HEK293 (cell line): ENCODE measurements around the gene ALOXE3.

Experiments used
- GLI2 ChIP-seq: fragments of 450-650 bp; formaldehyde crosslinking; IDR thresholded peaks from 2 replicates; pipeline ENCODE4; 2017; ENCODE audit warnings: missing biosample characterization, missing genetic modification characterization, low read depth, borderline replicate concordance
- HOXA7 ChIP-seq: sonication (generic); formaldehyde crosslinking; IDR thresholded peaks from 2 replicates; pipeline ENCODE4 v1.8.1; 2022; ENCODE audit warnings: missing genetic modification reagents, borderline replicate concordance
- HOXD13 ChIP-seq: sonication (generic); formaldehyde crosslinking; IDR thresholded peaks from 2 replicates; pipeline ENCODE4 v1.8.0; 2022; ENCODE audit warnings: missing genetic modification reagents, borderline replicate concordance
- PRDM1 ChIP-seq: fragments of 450-650 bp; formaldehyde crosslinking; IDR thresholded peaks from 2 replicates; pipeline ENCODE4; 2016; ENCODE audit warnings: missing biosample characterization, missing genetic modification characterization
- SP3 ChIP-seq: fragments of 450-650 bp; formaldehyde crosslinking; IDR thresholded peaks from 2 replicates; pipeline ENCODE4 v1.5.1; 2016; ENCODE audit warnings: missing biosample characterization, missing genetic modification characterization
- ZBTB10 ChIP-seq: fragments of 450-650 bp; formaldehyde crosslinking; IDR thresholded peaks from 2 replicates; pipeline ENCODE4 v1.5.1; 2016; ENCODE audit warnings: missing biosample characterization, missing genetic modification characterization
- ZBTB48 ChIP-seq: fragments of 450-650 bp; formaldehyde crosslinking; IDR thresholded peaks from 2 replicates; pipeline ENCODE4 v1.5.1; 2016; ENCODE audit warnings: missing biosample characterization, missing genetic modification characterization
- ZBTB8A ChIP-seq: fragments of 450-650 bp; formaldehyde crosslinking; IDR thresholded peaks from 2 replicates; pipeline ENCODE4 v1.5.1; 2016; ENCODE audit warnings: missing biosample characterization, missing genetic modification characterization
- ZFHX2 ChIP-seq: fragments of 450-650 bp; formaldehyde crosslinking; conservative IDR thresholded peaks from 2 replicates; pipeline ENCODE4 v1.5.1; 2016; ENCODE audit warnings: missing biosample characterization, missing genetic modification characterization
- ZFP37 ChIP-seq: fragments of 450-650 bp; formaldehyde crosslinking; IDR thresholded peaks from 2 replicates; pipeline ENCODE4 v1.5.1; 2016; ENCODE audit warnings: missing biosample characterization, missing genetic modification characterization
- ZNF211 ChIP-seq: fragments of 450-650 bp; formaldehyde crosslinking; IDR thresholded peaks from 2 replicates; pipeline ENCODE4 v1.5.1; 2016; ENCODE audit warnings: low read depth, missing biosample characterization, missing genetic modification characterization
- ZNF223 ChIP-seq: fragments of 450-650 bp; formaldehyde crosslinking; IDR thresholded peaks from 2 replicates; pipeline ENCODE4 v1.5.1; 2016; ENCODE audit warnings: missing biosample characterization, missing genetic modification characterization
- ZNF239 ChIP-seq: fragments of 450-650 bp; formaldehyde crosslinking; IDR thresholded peaks from 2 replicates; pipeline ENCODE4 v1.5.1; 2016; ENCODE audit warnings: missing biosample characterization, missing genetic modification characterization
- ZNF26 ChIP-seq: fragments of 450-650 bp; formaldehyde crosslinking; IDR thresholded peaks from 2 replicates; pipeline ENCODE4 v1.5.1; 2016; ENCODE audit warnings: missing biosample characterization, missing genetic modification characterization
- ZNF394 ChIP-seq: fragments of 450-650 bp; formaldehyde crosslinking; IDR thresholded peaks from 2 replicates; pipeline ENCODE4 v1.5.1; 2016; ENCODE audit warnings: missing biosample characterization, missing genetic modification characterization, mild to moderate bottlenecking, moderate library complexity, borderline replicate concordance
- ZNF501 ChIP-seq: fragments of 450-650 bp; formaldehyde crosslinking; IDR thresholded peaks from 2 replicates; pipeline ENCODE4 v1.5.1; 2016; ENCODE audit warnings: missing biosample characterization, missing genetic modification characterization
- ZNF521 ChIP-seq: fragments of 450-650 bp; formaldehyde crosslinking; IDR thresholded peaks from 2 replicates; pipeline ENCODE4 v1.5.1; 2017; ENCODE audit warnings: missing biosample characterization, mild to moderate bottlenecking, missing genetic modification characterization
- ZNF555 ChIP-seq: fragments of 450-650 bp; formaldehyde crosslinking; conservative IDR thresholded peaks from 2 replicates; pipeline ENCODE4 v1.5.1; 2017; ENCODE audit warnings: missing biosample characterization, mild to moderate bottlenecking, missing genetic modification characterization, inconsistent platforms
- ZNF660 ChIP-seq: fragments of 450-650 bp; IDR thresholded peaks from 2 replicates; pipeline ENCODE4 v1.5.1; 2018; ENCODE audit warnings: missing biosample characterization, mild to moderate bottlenecking, missing genetic modification characterization
- ZNF768 ChIP-seq: fragments of 450-650 bp; formaldehyde crosslinking; IDR thresholded peaks from 2 replicates; pipeline ENCODE4 v1.5.1; 2018; ENCODE audit warnings: missing biosample characterization, mild to moderate bottlenecking, missing genetic modification characterization
- ZNF777 ChIP-seq: fragments of 450-650 bp; formaldehyde crosslinking; IDR thresholded peaks from 2 replicates; pipeline ENCODE4 v1.5.1; 2017; ENCODE audit warnings: missing biosample characterization, missing genetic modification characterization, borderline replicate concordance
- TF ChIP-seq, protein P1 (sequence below): fragments of 450-650 bp; formaldehyde crosslinking; IDR thresholded peaks from 2 replicates; pipeline ENCODE4 v1.5.1; 2016; ENCODE audit warnings: missing biosample characterization, missing genetic modification characterization
- TF ChIP-seq, protein P2 (sequence below): fragments of 450-650 bp; formaldehyde crosslinking; IDR thresholded peaks from 2 replicates; pipeline ENCODE4 v1.5.1; 2017; ENCODE audit warnings: missing biosample characterization, missing genetic modification characterization
- TF ChIP-seq, protein P3 (sequence below): fragments of 450-650 bp; formaldehyde crosslinking; IDR thresholded peaks from 2 replicates; pipeline ENCODE4 v1.5.1; 2016; ENCODE audit warnings: missing biosample characterization, missing genetic modification characterization, borderline replicate concordance

The ALOXE3 gene

DNA sequence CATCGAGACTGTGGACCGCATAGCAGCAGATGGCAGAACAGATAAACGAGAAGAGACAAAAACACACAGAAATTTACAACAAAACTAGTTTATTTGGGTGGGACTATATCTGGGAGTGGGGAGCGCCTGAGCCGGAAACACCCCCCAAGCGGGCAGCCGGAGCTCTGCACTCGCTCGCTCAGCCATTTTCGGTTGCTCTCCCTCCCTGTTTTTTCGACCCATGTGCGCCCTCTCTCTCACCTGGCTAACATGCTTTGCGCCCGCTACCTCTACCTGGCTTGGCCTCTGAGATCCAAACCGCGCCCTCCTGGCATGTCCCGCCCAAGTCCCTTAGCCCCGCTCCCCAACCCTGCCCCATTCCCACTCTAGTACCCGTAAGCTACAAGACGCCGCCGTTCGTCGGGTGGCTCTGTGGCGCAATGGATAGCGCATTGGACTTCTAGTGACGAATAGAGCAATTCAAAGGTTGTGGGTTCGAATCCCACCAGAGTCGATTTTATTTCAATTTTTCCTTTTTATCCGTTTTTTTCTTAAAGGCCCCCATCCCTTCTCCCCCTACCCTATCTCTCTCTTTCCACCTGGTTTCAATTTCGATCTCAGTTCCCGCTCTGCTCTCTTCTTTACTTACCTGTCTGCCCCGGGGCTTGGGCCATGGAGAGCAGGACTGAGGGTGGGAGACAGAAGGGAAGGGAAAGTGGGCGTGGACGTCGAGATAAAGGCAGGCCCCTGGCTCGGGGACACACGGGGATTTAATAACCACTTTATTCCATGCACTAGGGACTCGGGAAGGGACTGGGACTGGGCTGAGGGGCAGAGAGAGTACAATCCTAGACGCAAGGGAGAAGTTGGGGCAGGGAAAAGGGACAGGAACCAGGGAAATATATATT, 2.4 kb upstream of the ALOXE3 start (continued):
- TF ChIP-seq, protein P1, sequence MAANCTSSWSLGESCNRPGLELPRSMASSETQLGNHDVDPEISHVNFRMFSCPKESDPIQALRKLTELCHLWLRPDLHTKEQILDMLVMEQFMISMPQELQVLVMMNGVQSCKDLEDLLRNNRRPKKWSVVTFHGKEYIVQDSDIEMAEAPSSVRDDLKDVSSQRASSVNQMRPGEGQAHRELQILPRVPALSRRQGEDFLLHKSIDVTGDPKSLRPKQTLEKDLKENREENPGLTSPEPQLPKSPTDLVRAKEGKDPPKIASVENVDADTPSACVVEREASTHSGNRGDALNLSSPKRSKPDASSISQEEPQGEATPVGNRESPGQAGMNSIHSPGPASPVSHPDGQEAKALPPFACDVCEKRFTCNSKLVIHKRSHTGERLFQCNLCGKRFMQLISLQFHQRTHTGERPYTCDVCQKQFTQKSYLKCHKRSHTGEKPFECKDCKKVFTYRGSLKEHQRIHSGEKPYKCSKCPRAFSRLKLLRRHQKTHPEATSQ = 0 out of 2 replicates have a peak, but pooled peaks have one; percentile 17
- no peak for TF ChIP-seq ZNF211 (tag by site-specific recombination)
- peak; percentile 69; the same call in 1 of the 2 replicates for TF ChIP-seq PRDM1 (tag by site-specific recombination)
- TF ChIP-seq GLI2 (tag by site-specific recombination) = no peak
- no peak for TF ChIP-seq ZNF26
- TF ChIP-seq, protein P2, sequence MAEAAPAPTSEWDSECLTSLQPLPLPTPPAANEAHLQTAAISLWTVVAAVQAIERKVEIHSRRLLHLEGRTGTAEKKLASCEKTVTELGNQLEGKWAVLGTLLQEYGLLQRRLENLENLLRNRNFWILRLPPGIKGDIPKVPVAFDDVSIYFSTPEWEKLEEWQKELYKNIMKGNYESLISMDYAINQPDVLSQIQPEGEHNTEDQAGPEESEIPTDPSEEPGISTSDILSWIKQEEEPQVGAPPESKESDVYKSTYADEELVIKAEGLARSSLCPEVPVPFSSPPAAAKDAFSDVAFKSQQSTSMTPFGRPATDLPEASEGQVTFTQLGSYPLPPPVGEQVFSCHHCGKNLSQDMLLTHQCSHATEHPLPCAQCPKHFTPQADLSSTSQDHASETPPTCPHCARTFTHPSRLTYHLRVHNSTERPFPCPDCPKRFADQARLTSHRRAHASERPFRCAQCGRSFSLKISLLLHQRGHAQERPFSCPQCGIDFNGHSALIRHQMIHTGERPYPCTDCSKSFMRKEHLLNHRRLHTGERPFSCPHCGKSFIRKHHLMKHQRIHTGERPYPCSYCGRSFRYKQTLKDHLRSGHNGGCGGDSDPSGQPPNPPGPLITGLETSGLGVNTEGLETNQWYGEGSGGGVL = no peak
- peak; percentile 91 for TF ChIP-seq ZBTB8A (tag by site-specific recombination)
- TF ChIP-seq ZNF660 = peak; percentile 75
- TF ChIP-seq ZNF394 = peak; percentile 63; the same call in 1 of the 2 replicates
- 0 out of 2 replicates have a peak, but pooled peaks have one; percentile 23 for TF ChIP-seq HOXD13
- TF ChIP-seq ZNF239 (tag by site-specific recombination) = no peak
- no peak for TF ChIP-seq ZNF555 (tag by site-specific recombination)
- peak; percentile 35 for TF ChIP-seq ZFP37 (tag by site-specific recombination)
- TF ChIP-seq, protein P3, sequence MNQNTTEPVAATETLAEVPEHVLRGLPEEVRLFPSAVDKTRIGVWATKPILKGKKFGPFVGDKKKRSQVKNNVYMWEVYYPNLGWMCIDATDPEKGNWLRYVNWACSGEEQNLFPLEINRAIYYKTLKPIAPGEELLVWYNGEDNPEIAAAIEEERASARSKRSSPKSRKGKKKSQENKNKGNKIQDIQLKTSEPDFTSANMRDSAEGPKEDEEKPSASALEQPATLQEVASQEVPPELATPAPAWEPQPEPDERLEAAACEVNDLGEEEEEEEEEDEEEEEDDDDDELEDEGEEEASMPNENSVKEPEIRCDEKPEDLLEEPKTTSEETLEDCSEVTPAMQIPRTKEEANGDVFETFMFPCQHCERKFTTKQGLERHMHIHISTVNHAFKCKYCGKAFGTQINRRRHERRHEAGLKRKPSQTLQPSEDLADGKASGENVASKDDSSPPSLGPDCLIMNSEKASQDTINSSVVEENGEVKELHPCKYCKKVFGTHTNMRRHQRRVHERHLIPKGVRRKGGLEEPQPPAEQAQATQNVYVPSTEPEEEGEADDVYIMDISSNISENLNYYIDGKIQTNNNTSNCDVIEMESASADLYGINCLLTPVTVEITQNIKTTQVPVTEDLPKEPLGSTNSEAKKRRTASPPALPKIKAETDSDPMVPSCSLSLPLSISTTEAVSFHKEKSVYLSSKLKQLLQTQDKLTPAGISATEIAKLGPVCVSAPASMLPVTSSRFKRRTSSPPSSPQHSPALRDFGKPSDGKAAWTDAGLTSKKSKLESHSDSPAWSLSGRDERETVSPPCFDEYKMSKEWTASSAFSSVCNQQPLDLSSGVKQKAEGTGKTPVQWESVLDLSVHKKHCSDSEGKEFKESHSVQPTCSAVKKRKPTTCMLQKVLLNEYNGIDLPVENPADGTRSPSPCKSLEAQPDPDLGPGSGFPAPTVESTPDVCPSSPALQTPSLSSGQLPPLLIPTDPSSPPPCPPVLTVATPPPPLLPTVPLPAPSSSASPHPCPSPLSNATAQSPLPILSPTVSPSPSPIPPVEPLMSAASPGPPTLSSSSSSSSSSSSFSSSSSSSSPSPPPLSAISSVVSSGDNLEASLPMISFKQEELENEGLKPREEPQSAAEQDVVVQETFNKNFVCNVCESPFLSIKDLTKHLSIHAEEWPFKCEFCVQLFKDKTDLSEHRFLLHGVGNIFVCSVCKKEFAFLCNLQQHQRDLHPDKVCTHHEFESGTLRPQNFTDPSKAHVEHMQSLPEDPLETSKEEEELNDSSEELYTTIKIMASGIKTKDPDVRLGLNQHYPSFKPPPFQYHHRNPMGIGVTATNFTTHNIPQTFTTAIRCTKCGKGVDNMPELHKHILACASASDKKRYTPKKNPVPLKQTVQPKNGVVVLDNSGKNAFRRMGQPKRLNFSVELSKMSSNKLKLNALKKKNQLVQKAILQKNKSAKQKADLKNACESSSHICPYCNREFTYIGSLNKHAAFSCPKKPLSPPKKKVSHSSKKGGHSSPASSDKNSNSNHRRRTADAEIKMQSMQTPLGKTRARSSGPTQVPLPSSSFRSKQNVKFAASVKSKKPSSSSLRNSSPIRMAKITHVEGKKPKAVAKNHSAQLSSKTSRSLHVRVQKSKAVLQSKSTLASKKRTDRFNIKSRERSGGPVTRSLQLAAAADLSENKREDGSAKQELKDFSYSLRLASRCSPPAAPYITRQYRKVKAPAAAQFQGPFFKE (tag by site-specific recombination) = no peak
- peak; percentile 92 for TF ChIP-seq ZBTB10
- TF ChIP-seq HOXA7 = no peak
- peak; percentile 71; the same call in 1 of the 2 replicates for TF ChIP-seq ZNF501
- peak; percentile 87 for TF ChIP-seq ZBTB48 (tag by site-specific recombination)
- peak; percentile 56 for TF ChIP-seq ZFHX2
- TF ChIP-seq SP3 (tag by site-specific recombination) = peak; percentile 72
- 0 out of 2 replicates have a peak, but pooled peaks have one; percentile 7 for TF ChIP-seq ZNF777 (tag by site-specific recombination)
- TF ChIP-seq ZNF521 = no peak
- TF ChIP-seq ZNF223 (tag by site-specific recombination) = no peak
- TF ChIP-seq ZNF768 (tag by site-specific recombination) = peak; percentile 55; the same call in 1 of the 2 replicates
